Measurements from ENCODE around the gene SMAP2. TPM values are rescaled to one million over a fixed set of nuclear protein-coding genes. Genes with fewer than 3 reads are reported as not detected.

SMAP2 gene
- total and polyA plus RNA-seq, 2 of the 4 experiments (the other 2 are of a cell fraction): 30.1 to 31.0 TPM

DNA sequence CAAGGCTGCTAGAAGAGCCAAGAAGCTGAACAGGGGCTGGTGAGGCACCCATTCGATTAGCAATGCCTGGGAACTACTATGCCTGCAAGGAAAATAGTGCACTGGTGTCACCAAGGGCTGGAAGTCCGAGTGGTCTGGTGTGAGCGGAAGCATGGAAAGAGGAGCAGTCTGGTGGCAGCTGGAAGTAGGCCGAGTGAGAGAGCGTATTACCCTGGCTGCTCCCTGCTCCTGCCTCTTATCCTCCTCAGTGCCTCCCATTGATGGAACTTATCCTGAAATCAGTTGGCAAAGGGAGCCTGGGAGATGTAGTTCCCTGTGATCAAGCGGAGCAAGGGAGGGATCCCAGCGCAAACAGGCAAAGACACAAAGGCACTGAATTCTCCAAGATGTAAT lies 9.6 kb downstream of the SMAP2 start:
- Histone ChIP-seq H3K14ac (replicated peaks; ENCODE audit: low read depth, low read length) (peak overlapping the region; percentile 88), H2BK15ac (ENCODE audit: low read depth, low read length) (peak overlapping the region; percentile 63; the same call in 2 of the 3 replicates), H3K27ac (ENCODE audit: insufficient read depth, low read length) (peak overlapping the region; percentile 71), H3K79me1 (ENCODE audit: low read depth in 1 of 2, low read length in 2 of 2) (peaks cover 21 to 68% of the 10 kb centered on the region in 2 experiments), H4K8ac (ENCODE audit: low read depth in 2 of 2, low read length in 2 of 2) (peak overlapping the region; percentile 46 to 87), H3K18ac (ENCODE audit: low read depth, low read length) (peak overlapping the region; percentile 80), H3K4ac (ENCODE audit: low read depth, low read length) (peak overlapping the region; percentile 93), H3K56ac (ENCODE audit: extremely low read depth, insufficient read depth, low read length) (peak overlapping the region; percentile 57; the same call in 1 of the 2 replicates), H2AK9ac (replicated peaks; ENCODE audit: low read depth, low read length, poor library complexity) (peak overlapping the region; percentile 94), H3K9me3 (ENCODE audit: control insufficient read depth, insufficient read depth, low read length) (no peaks in the 10 kb centered on the region), H2AK5ac (ENCODE audit: low read depth, low read length) (peak overlapping the region; percentile 85; the same call in 1 of the 2 replicates), H3K4me2 (ENCODE audit: low read depth, low read length) (peak overlapping the region; percentile 63), H4K20me1 (ENCODE audit: insufficient read depth, low read length) (peaks cover 5% of the 10 kb centered on the region; the same call in 1 of the 2 replicates), H3K36me3 (ENCODE audit: control insufficient read depth, insufficient read depth, low read length) (no peaks in the 10 kb centered on the region), H2BK5ac (ENCODE audit: low read depth, low read length, poor library complexity, severe bottlenecking) (peak overlapping the region; percentile 91), H3K4me3 (ENCODE audit: insufficient read depth, low read depth, low read length) (no peak overlapping the region), H2BK120ac (ENCODE audit: low read depth, low read length) (peak overlapping the region; percentile 88), H4K91ac (ENCODE audit: insufficient read depth, low read depth, low read length) (peak overlapping the region; percentile 91), H3K9ac (ENCODE audit: low read depth, low read length) (peak overlapping the region; percentile 4; the same call in 1 of the 2 replicates), H3K9me1 (ENCODE audit: insufficient read depth, low read length) (peaks cover 12% of the 10 kb centered on the region), H4K5ac (ENCODE audit: low read depth, low read length) (peak overlapping the region; percentile 75), H3K23ac (ENCODE audit: low read depth, low read length) (peak overlapping the region; percentile 92), H2BK20ac (ENCODE audit: low read depth, low read length) (peak overlapping the region; percentile 63), H3K27me3 (ENCODE audit: control insufficient read depth, insufficient read depth, low read length) (no peaks in the 10 kb centered on the region), H2AFZ (replicated peaks; ENCODE audit: low read length, poor library complexity) (peak overlapping the region; percentile 69), H3K4me1 (ENCODE audit: control insufficient read depth, insufficient read depth, low read length) (peaks cover 18% of the 10 kb centered on the region)
- ChIA-PET POLR2A (ENCODE audit: unreplicated experiment) (interaction anchor here (0.5 kb wide), 1 partner anchor 83 kb away, joined by 4 read pairs; no protein-coding TSS in a partner anchor), CTCF (interaction anchor here (0.6 kb wide), 1 partner anchor 646 kb away, joined by 4 read pairs; no protein-coding TSS in a partner anchor)
- TF ChIP-seq, protein P1, sequence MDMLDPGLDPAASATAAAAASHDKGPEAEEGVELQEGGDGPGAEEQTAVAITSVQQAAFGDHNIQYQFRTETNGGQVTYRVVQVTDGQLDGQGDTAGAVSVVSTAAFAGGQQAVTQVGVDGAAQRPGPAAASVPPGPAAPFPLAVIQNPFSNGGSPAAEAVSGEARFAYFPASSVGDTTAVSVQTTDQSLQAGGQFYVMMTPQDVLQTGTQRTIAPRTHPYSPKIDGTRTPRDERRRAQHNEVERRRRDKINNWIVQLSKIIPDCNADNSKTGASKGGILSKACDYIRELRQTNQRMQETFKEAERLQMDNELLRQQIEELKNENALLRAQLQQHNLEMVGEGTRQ (IDR thresholded peaks at IDR 0.05; ENCODE audit: low read depth, low read length): no peak
- DNase-seq (no peak), ATAC-seq (ENCODE audit: low read depth) (peak; percentile 16)
- dilution Hi-C loops (cut with HindIII; ENCODE audit: low sequenced_read_pairs, unreplicated experiment): no loop called here
- BruUV-seq (replicated peaks): no TSS peak
- WGBS, 2 experiments (ENCODE audit: extremely low coverage in 2 of 2, insufficient read length in 1 of 2): 75% methylated on average over 1 of the region's 7 CpGs; no CpG with 5 or more reads in 1 of the 2 experiments
- in situ Hi-C loops (cut with MboI; ENCODE audit: low sequenced_read_pairs): no loop called here
- intact Hi-C loops (cut with micrococcal nuclease): no loop called here

Data from IMR-90 (cell line).